Calu3 (cell line): ENCODE results near the gene AARS1. TPM values are rescaled to one million over a fixed set of nuclear protein-coding genes. Genes with fewer than 3 reads are reported as not detected.
"Not testable (repeated sequence)": the region's sequence is repeated elsewhere in the genome, so short reads cannot be mapped to it uniquely, and the experiment has no call there.

Experiments used
- BruUV-seq: library from RNA; stranded (reverse); fragments of 400-500 nt; replicated peaks from 2 replicates; lab custom pipeline; 2021; lab: Mats Ljungman, UMichigan
- CTCF ChIA-PET: fragments of 300-600 bp; sonication (Branson Sonifier 250); formaldehyde crosslinking; loops from one replicate; lab custom pipeline; 2022; ENCODE audit warnings: antibody characterized with exemption; lab: Charles Lee
- DNase-seq: peaks from one replicate; pipeline ENCODE4 v3.0.0; 2022
- H3K27ac Mint-ChIP-seq: one replicate; pipeline ENCODE4 v1.8.0; 2022; ENCODE audit warnings: mixed read lengths; ENCODE audit not compliant: unreplicated experiment
- H3K27me3 Mint-ChIP-seq: one replicate; pipeline ENCODE4 v1.8.0; 2022; ENCODE audit warnings: mixed read lengths; ENCODE audit not compliant: unreplicated experiment
- H3K36me3 Mint-ChIP-seq: one replicate; pipeline ENCODE4 v1.8.0; 2022; ENCODE audit warnings: mild to moderate bottlenecking, moderate library complexity, mixed read lengths; ENCODE audit not compliant: insufficient read depth, unreplicated experiment
- H3K4me1 Mint-ChIP-seq: one replicate; pipeline ENCODE4 v1.8.0; 2022; ENCODE audit warnings: mild to moderate bottlenecking, low read depth, mixed read lengths; ENCODE audit not compliant: unreplicated experiment
- H3K4me3 Mint-ChIP-seq: one replicate; pipeline ENCODE4 v1.8.0; 2022; ENCODE audit warnings: mild to moderate bottlenecking, low read depth, moderate library complexity, mixed read lengths; ENCODE audit not compliant: unreplicated experiment
- H3K9me3 Mint-ChIP-seq: one replicate; pipeline ENCODE4 v1.8.0; 2022; ENCODE audit warnings: low read depth, mixed read lengths; ENCODE audit not compliant: unreplicated experiment
- intact Hi-C: fragments of 100-400 bp; cut with micrococcal nuclease; formaldehyde crosslinking; loops from one replicate; pipeline ENCODE4 v1.10.0; 2022; ENCODE audit not compliant: unreplicated experiment
- total RNA-seq: library from RNA; stranded (reverse); gene quantifications from 2 replicates; pipeline ENCODE4 v1.2.3, GENCODE V29; 2022
- TF ChIP-seq, protein P1 (sequence below): fragments of 200-600 bp; IDR thresholded peaks from one replicate; pipeline ENCODE4 v1.8.0; 2022; ENCODE audit warnings: antibody characterized with exemption; ENCODE audit not compliant: unreplicated experiment

Gene AARS1
- total RNA-seq, 1 experiment from 2014 or later: 261 TPM

DNA sequence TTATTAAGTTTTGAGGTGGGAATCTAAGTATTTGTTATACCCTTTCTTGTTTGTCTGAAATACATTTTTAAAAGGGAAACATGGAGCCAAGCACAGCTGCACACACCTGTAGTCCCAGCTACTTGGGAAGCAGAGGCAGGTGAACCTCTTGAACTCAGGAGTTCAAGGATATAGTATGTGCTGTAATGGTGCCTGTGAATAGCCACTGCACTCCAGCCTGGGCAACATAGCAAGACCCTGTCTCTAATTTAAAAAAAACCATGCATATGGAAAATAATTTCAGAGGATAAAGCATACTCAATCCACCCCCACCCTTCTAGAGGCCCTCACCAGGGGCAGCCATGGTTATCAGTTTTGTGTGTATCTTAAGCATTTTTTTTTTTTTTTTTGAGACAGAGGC is 6.3 kb upstream of the AARS1 start:
- BruUV-seq: no TSS peak
- Mint-ChIP-seq H3K4me3 (no peak overlapping the region), H3K9me3 (no peaks in the 10 kb centered on the region)

DNA sequence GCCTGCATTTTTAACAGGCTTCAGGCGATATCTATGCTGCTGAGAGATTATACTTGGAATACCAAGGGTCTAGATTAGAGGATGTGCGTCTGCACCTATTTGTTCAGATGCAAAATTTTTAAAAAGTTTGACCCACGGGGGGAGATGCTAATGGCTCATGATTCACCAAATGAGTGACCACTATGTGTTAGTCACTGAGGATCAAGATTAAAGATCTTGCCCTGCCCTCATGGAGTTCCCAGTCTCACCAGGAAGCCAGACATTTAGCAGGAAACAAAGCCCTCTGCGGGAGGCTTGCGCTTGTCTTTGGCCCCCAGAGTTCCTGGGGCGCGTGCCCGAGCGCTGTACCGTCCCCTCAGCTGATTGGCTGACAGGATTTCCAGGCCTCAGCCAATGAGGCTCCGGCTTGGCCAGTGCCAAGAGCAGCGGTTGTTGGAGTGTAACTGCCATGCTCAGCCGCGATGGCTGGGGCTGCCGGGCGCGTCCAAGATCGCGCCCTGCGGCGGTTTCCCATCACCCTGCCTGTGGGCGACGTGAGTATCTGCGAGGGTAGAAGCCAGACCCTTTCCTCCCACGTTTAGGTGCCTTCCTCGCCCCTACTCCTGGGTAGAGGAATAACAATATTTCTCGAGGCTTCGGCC is 5.2 kb upstream of the AARS1 start:
- CTCF ChIA-PET: no interaction called here

More for the DNA sequence above, 6.3 kb upstream of the AARS1 start:
- CTCF ChIA-PET: no interaction called here
- Mint-ChIP-seq H3K27ac (no peak overlapping the region), H3K36me3 (peaks cover 23% of the 10 kb centered on the region), H3K27me3 (no peaks in the 10 kb centered on the region), H3K4me1 (peaks cover 23% of the 10 kb centered on the region)
- no peak for DNase-seq
- TF ChIP-seq, protein P1, sequence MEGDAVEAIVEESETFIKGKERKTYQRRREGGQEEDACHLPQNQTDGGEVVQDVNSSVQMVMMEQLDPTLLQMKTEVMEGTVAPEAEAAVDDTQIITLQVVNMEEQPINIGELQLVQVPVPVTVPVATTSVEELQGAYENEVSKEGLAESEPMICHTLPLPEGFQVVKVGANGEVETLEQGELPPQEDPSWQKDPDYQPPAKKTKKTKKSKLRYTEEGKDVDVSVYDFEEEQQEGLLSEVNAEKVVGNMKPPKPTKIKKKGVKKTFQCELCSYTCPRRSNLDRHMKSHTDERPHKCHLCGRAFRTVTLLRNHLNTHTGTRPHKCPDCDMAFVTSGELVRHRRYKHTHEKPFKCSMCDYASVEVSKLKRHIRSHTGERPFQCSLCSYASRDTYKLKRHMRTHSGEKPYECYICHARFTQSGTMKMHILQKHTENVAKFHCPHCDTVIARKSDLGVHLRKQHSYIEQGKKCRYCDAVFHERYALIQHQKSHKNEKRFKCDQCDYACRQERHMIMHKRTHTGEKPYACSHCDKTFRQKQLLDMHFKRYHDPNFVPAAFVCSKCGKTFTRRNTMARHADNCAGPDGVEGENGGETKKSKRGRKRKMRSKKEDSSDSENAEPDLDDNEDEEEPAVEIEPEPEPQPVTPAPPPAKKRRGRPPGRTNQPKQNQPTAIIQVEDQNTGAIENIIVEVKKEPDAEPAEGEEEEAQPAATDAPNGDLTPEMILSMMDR: no peak
- intact Hi-C loops: no loop called here

DNA sequence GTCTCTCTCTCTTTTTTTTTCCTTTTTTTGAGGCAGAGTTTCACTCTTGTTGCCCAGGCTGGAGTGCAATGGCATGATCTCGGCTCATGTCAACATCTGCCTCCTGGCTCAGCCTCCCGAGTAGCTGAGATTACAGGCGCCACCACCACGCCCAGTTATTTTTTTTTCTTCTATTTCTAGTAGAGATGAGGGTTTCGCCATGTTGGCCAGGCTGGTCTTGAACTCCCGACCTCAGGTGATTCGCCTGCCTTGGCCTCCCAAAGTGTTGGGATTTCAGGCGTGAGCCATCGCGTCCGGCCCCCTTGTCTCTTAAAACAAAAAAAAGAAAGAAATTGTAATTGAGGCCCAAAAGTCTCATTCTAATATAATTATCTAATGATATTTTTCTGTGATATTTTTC is 2.8 kb upstream of the AARS1 start:
- BruUV-seq, H3K4me3 Mint-ChIP-seq, H3K27me3 Mint-ChIP-seq, intact Hi-C loops, H3K9me3 Mint-ChIP-seq, CTCF ChIA-PET, DNase-seq, H3K4me1 Mint-ChIP-seq, H3K27ac Mint-ChIP-seq: not testable (repeated sequence)
- peaks cover 33% of the 10 kb centered on the region for H3K36me3 Mint-ChIP-seq

More for the DNA sequence above, 5.2 kb upstream of the AARS1 start:
- peaks cover 15% of the 10 kb centered on the region for H3K4me1 Mint-ChIP-seq
- BruUV-seq: no TSS peak
- peaks cover 20% of the 10 kb centered on the region for H3K36me3 Mint-ChIP-seq
- TF ChIP-seq, protein P1: no peak
- no peak overlapping the region for H3K4me3 Mint-ChIP-seq
- H3K27ac Mint-ChIP-seq: no peak overlapping the region
- intact Hi-C loops: no loop called here
- H3K9me3 Mint-ChIP-seq: no peaks in the 10 kb centered on the region
- no peaks in the 10 kb centered on the region for H3K27me3 Mint-ChIP-seq
- no peak for DNase-seq

DNA sequence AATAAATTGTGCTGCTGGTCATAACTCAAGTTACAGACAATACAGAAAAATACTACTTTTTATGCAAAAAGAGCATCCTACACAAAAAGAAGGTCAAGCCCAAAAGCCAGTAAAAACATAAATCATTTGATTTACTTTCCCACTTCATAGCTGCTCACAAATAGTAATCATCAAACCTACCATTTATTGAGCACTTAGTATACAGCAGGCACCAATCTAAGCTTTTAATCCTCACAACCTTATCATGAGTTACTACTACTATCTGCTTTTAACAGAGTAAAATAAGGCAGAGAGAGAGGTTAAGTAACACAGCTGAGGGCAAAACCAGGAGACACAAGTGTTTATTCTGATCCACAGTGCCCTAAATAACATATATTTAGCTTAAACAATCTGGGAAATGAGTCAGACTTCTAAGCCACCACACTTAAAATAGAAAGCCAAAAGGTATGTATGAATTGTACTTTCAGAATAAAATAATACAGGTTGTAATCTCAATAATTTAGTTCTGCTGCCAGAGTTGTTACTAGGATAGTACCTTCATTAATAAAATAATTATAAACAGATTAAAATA is 1.7 kb upstream of the AARS1 start:
- Mint-ChIP-seq H3K27ac (no peak overlapping the region), H3K9me3 (no peaks in the 10 kb centered on the region), H3K27me3 (no peaks in the 10 kb centered on the region), H3K36me3 (peaks cover 44% of the 10 kb centered on the region), H3K4me3 (no peak overlapping the region), H3K4me1 (peaks cover 8% of the 10 kb centered on the region)
- CTCF ChIA-PET: interaction anchor here (0.8 kb wide), 1 partner anchor 8 kb away, joined by 3 read pairs; the partner anchor contains the start of gene DDX19B
- no TSS peak for BruUV-seq
- intact Hi-C loops: no loop called here
- no peak for DNase-seq
- TF ChIP-seq, protein P1: no peak

DNA sequence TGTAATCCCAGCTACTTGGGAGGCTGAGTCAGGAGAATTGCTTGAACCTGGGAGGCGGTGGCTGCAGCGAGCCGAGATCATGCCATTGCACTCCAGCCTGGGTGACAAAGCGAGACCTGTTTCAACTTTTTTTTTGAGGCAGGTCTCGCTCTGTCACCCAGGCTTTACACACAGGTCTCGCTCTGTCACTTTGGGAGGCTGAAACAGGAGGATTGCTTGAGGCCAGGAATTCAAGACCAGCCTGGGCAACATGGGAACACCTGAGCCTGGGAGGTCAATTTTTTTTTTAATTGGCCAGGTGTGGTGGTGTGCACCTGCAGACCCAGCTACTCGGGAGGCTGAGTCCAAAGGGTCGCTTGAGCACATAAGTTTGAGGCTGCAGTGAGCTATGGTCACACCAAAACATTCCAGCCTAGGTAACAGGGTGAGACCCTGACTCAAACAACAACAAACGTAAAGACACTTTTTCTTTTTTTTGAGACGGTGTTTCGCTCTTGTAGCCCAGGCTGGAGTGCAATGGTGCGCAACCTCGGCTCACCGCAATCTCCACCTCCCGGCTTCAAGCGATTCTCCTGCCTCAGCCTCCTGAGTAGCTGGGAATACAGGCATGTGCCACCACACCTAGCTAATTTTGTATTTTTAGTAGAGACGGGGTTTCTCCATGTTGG is 1.9 kb downstream of the AARS1 start:
- BruUV-seq, H3K4me1 Mint-ChIP-seq, DNase-seq, intact Hi-C loops, H3K27me3 Mint-ChIP-seq, H3K9me3 Mint-ChIP-seq: not testable (repeated sequence)
- CTCF ChIA-PET: interaction anchor here (1.8 kb wide), 1 partner anchor 11 kb away, joined by 6 read pairs; the partner anchor contains the start of gene DDX19B
- H3K27ac Mint-ChIP-seq: peak overlapping the region; percentile 100
- H3K4me3 Mint-ChIP-seq: peak overlapping the region; percentile 97
- peaks cover 77% of the 10 kb centered on the region for H3K36me3 Mint-ChIP-seq
